ENCODE measurements around the gene KIAA1217. TPM values are rescaled to one million over a fixed set of nuclear protein-coding genes. Genes with fewer than 3 reads are reported as not detected.

Gene KIAA1217
- total RNA-seq, 2 experiments from 2014 or later = 0.67 to 1.3 TPM

DNA sequence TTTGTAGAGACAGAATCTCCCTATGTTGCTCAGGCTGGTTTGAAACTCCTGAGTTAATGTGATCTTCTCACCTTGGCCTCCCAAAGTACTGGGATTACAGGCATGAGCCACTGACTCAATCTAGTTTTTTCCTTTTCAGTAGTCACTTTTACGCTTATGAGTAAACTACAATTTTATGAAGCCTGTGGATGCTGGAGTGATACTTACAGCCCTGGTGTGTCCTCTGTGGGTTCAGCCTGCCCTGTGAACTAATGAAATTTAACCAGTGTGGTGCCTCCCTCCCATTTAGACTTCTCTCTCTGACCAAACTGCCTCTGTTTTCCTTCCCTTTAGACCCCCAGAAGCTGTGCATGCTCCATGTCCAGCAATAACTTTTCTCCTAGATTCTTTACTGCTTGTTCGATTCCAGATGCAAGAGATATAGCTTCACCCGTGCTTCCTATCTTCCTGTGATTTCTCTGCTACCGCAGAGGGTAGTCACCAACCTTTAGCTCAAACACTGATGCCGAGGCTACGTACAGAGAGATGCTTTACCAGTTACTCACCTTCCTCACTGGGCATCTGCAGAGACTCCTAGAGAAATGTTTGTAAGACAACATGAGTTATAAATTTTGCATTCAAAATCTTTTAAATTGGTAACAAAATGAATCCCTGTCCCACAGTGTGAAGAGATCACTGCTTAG is 90.8 kb downstream of the KIAA1217 start:
- Mint-ChIP-seq H3K4me1 (ENCODE audit: low read depth) (no peaks in the 10 kb centered on the region), H3K9me3 (no peaks in the 10 kb centered on the region), H3K4me3 (no peak overlapping the region), H3K27ac (no peak overlapping the region), H3K27me3 (peaks cover 4% of the 10 kb centered on the region), H3K36me3 (ENCODE audit: low read depth) (no peaks in the 10 kb centered on the region)
- intact Hi-C loops (cut with micrococcal nuclease) = no loop called here
- ATAC-seq (no peak), DNase-seq (no peak)
- CTCF ChIA-PET = interaction anchor here (1.0 kb wide), 1 partner anchor 13 kb away, joined by 3 read pairs; no protein-coding TSS in a partner anchor
- POLR2A ChIA-PET = no interaction called here
- TF ChIP-seq, protein P1, sequence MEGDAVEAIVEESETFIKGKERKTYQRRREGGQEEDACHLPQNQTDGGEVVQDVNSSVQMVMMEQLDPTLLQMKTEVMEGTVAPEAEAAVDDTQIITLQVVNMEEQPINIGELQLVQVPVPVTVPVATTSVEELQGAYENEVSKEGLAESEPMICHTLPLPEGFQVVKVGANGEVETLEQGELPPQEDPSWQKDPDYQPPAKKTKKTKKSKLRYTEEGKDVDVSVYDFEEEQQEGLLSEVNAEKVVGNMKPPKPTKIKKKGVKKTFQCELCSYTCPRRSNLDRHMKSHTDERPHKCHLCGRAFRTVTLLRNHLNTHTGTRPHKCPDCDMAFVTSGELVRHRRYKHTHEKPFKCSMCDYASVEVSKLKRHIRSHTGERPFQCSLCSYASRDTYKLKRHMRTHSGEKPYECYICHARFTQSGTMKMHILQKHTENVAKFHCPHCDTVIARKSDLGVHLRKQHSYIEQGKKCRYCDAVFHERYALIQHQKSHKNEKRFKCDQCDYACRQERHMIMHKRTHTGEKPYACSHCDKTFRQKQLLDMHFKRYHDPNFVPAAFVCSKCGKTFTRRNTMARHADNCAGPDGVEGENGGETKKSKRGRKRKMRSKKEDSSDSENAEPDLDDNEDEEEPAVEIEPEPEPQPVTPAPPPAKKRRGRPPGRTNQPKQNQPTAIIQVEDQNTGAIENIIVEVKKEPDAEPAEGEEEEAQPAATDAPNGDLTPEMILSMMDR (IDR thresholded peaks at IDR 0.05) = no peak

DNA sequence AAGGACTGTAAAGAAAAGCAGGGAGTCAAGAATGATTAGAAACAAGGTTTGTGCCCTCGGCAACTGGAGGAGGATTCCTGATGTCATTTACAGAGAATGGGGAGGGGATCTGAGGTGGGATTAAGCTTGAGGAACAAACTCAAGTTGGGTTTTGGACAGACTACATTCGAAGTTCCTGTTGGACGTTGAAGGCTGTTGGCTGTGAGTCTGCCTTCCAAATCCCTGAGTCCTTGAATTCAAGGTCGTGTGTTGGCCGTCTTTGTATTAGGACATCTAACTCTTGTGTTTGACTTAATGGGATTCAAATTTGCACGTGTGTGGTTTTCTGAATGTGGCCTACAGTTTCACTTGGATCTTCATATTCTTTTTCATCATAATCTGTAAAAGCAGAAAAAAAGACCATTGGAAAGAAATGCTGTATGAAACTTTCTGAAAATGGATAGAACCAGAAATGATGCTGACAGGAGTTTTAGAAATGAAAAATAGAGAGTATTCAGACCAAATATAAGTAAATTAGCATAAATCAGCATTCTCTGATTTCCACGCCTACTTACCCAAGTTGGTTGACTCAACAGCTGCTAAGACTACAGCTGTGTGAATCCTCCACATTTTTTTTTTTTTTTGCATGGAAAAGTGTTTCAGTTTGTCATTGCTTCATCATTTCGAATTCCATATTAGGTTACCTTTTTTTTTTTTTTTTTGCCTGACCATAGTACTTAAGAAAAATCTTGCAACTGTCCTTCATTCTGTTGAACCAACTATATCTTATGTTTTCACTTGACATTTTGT is 94.8 kb downstream of the KIAA1217 start:
- Mint-ChIP-seq H3K4me1 (ENCODE audit: low read depth) (no peaks in the 10 kb centered on the region), H3K4me3 (no peak overlapping the region), H3K9me3 (peaks cover 3% of the 10 kb centered on the region), H3K36me3 (ENCODE audit: low read depth) (no peaks in the 10 kb centered on the region), H3K27ac (no peak overlapping the region), H3K27me3 (peaks cover 7% of the 10 kb centered on the region)
- DNase-seq = no peak
- TF ChIP-seq, protein P1 (IDR thresholded peaks at IDR 0.05) = no peak
- intact Hi-C loops (cut with micrococcal nuclease) = no loop called here
- CTCF ChIA-PET = no interaction called here
- ATAC-seq = no peak
- POLR2A ChIA-PET = no interaction called here

DNA sequence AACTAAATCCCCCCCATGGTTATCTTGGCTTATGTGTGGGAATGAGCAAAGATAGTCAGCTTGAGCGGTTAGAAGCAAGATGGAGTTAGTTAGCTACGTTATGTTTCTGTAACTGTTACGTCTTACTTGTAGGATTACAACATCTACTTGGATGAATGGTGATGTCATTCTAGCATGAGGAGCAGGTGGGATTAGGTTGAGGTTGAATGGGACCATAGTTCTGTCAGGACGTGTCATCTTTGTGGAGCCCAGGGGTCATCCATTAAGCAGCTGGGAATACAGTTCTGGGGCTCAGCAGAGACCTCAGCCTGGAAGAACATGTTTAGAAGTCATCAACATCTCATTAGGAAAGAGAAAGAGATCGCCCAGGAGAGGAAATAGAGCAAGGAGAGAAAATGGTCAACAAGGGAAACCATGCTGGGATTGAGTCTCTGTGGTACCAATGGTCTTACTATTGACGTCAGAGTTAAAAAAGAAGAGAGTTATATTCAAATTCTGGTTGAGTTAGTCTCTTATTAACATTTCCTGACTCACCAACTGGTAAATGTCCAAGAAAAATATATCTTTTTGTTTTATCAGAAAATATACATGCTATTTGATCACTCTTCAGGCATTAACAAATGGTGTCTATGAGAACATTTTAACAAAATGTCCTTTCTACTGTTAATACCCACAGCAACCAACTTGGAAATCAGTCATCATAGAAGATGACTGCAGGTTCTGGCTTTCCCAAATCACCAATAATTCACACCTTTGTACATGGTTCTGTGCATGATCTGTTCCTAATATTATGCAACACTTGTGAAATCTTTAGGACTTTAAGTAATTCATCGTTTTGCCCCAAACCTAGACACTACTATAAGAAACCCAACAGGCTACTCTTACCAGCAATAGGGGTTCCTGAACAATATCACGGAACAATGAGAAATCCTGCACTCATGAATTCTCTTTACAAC is 96.9 kb downstream of the KIAA1217 start:
- CTCF ChIA-PET = no interaction called here
- Mint-ChIP-seq H3K27ac (no peak overlapping the region), H3K4me1 (ENCODE audit: low read depth) (no peaks in the 10 kb centered on the region), H3K9me3 (peaks cover 3% of the 10 kb centered on the region), H3K36me3 (ENCODE audit: low read depth) (no peaks in the 10 kb centered on the region), H3K27me3 (peaks cover 3% of the 10 kb centered on the region), H3K4me3 (no peak overlapping the region)
- TF ChIP-seq, protein P1 (IDR thresholded peaks at IDR 0.05) = no peak
- ATAC-seq = no peak
- intact Hi-C loops (cut with micrococcal nuclease) = no loop called here
- no peak for DNase-seq
- POLR2A ChIA-PET = interaction anchor here (0.6 kb wide), 1 partner anchor 50 kb away, joined by 3 read pairs; no protein-coding TSS in a partner anchor

DNA sequence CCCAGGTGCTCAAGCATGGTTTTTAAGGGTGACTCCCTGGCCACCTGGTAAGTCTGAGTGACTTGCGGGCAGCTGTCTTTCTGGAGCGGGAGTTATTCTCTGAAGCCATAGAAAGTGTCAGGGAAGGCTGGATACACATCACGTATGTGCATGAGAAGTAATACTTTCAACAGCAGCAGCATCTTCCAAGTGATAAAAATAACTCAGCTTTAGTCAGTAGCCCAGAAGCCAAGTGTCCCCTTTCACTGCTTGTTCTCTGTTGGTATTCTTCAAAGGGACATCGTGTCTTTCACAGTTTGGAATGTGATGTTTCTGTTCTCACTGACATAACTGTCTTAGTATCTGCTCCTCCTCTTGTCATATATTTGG is 97.6 kb downstream of the KIAA1217 start:
- ChIA-PET POLR2A (no interaction called here), CTCF (no interaction called here)
- Mint-ChIP-seq H3K27ac (no peak overlapping the region), H3K27me3 (peaks cover 3% of the 10 kb centered on the region), H3K4me3 (no peak overlapping the region), H3K4me1 (ENCODE audit: low read depth) (no peaks in the 10 kb centered on the region), H3K36me3 (ENCODE audit: low read depth) (no peaks in the 10 kb centered on the region), H3K9me3 (peaks cover 3% of the 10 kb centered on the region)
- no peak for ATAC-seq
- DNase-seq = no peak
- TF ChIP-seq, protein P1 (IDR thresholded peaks at IDR 0.05) = no peak
- intact Hi-C loops (cut with micrococcal nuclease) = no loop called here
